ENCODE measurements around the gene LY6G5C. TPM values are rescaled to one million over a fixed set of nuclear protein-coding genes. Genes with fewer than 3 reads are reported as not detected.

The LY6G5C gene
- total RNA-seq, 1 experiment from 2014 or later, result 1.7 TPM

DNA sequence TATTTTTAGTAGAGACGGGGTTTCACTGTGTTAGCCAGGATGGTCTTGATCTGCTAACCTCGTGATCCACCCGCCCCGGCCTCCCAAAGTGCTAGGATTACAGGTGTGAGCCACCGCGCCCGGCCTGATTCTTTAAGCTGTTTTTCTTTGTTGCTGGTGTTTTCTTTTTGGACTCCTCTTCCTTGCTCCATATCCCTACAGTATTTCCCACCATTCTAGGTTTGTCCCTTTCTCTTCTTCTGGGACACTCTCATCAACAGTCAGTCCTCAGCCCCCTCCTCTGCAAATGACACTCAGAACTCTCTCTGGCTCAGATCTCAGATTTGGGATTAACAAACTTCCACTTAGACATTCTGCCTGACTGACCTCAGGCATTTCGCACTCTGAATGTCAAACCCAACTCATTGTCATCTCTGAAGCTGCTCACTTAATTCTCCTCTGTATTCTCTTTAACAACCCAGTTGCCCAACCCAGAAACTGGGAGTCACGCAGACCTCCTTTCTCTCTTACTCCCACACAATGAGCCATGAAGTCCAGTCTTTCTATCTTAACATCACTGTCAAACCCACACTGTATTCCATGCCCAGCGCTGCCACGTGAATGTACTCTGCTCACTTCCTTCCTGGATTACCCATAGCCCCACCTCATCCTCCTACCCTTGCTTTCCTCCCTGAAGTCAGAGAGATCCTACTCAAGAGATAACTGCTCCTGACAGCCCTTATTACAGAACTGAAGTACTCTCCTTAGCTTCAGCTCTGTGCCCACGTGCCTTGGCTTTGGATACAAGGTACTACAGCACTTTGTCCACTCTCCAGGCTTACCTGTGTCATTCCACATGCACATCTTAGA is 44.9 kb upstream of the LY6G5C start:
- H3K79me2 ChIP-seq (ENCODE audit: insufficient read depth, low read length), result no peaks in the 10 kb centered on the region
- ATAC-seq (no peak), DNase-seq (ENCODE audit: low read depth, low spot score) (no peak)
- no TSS peak for BruUV-seq (replicated peaks)
- ChIA-PET POLR2A (interaction anchor here (0.5 kb wide), 1 partner anchor 10 kb away, joined by 3 read pairs; no protein-coding TSS in a partner anchor), CTCF (no interaction called here), RAD21 (ENCODE audit: low non-redundant PET in 1 of 2, low total read pairs in 2 of 2, uncharacterized antibody in 2 of 2, unreplicated experiment in 2 of 2) (no interaction called here)
- no peak overlapping the region for H3K4me2 ChIP-seq (ENCODE audit: low read length)
- TF ChIP-seq JUND (IDR thresholded peaks at IDR 0.05), result no peak
- no peak for TF ChIP-seq ZFX (IDR thresholded peaks at IDR 0.05)
- no peak for TF ChIP-seq EZH2phosphoT487 (IDR thresholded peaks at IDR 0.05; ENCODE audit: borderline replicate concordance)
- no peak for TF ChIP-seq CEBPB (IDR thresholded peaks at IDR 0.05; ENCODE audit: low read depth)
- intact Hi-C loops (cut with micrococcal nuclease), result no loop called here
- H3K9me3 ChIP-seq (ENCODE audit: control insufficient read depth in 1 of 2, insufficient read depth in 1 of 2, low read depth in 1 of 2, low read length in 2 of 2), result no peaks in the 10 kb centered on the region
- no peaks in the 10 kb centered on the region for H4K20me1 ChIP-seq (ENCODE audit: insufficient read depth)
- no peak overlapping the region for H3K4me3 ChIP-seq (replicated peaks in 1 of 2; ENCODE audit: low read depth in 1 of 2, low read length in 2 of 2)
- peaks cover 6 to 29% of the 10 kb centered on the region in 2 experiments; a peak in 3 of 4 replicates for H3K4me1 ChIP-seq (ENCODE audit: control insufficient read depth in 1 of 2, insufficient read depth in 2 of 2, low read length in 2 of 2)
- no peak overlapping the region for H3K9ac ChIP-seq (ENCODE audit: low read length)
- H3K9me2 ChIP-seq (ENCODE audit: insufficient read depth), result no peaks in the 10 kb centered on the region
- H3K36me3 ChIP-seq (ENCODE audit: control insufficient read depth in 1 of 2, insufficient read depth in 2 of 2, low read length in 2 of 2), result peaks cover 3% of the 10 kb centered on the region in 2 experiments; a peak in 1 of 4 replicates
- H3K27ac ChIP-seq (ENCODE audit: low read depth, low read length), result no peak overlapping the region
- H2AFZ ChIP-seq (ENCODE audit: low read depth, low read length, poor library complexity, severe bottlenecking), result no peak overlapping the region
- H3K27me3 ChIP-seq (ENCODE audit: insufficient read depth, low read length), result no peaks in the 10 kb centered on the region

DNA sequence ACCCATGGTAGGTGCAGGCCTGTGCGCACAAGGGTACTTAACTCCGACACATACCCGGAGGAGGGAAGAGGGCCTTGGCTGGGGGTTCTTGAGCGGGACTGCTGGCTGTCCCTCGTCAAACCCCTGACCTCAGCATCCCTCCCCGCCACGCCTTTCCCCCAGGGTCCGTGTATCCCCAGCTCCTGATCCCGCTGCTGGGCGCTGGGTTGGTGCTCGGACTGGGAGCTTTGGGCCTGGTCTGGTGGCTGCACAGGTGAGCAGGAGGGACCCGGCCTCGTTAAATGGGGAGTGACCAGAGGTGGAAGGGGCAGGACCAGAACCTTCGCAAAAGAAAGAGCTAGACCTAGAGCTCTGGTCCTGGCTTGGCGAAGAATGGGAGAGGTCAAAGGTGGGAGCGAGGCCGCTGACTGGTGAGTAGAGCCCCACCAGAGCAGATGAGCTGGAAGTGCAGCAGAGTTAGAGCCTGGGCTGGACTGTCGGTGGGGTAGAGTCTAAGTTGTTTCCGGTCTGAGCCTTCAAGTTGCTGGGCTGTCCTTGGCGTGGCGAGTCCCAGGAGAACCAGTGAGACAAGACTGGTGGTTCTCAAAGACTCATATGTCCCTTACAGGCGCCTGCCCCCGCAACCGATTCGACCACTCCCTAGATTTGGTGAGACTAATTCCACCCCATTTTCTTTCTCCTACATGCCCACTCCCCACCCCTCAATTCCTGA is 43.3 kb upstream of the LY6G5C start:
- H3K4me2 ChIP-seq (ENCODE audit: low read length), result no peak overlapping the region
- H3K9ac ChIP-seq (ENCODE audit: low read length), result no peak overlapping the region
- H3K79me2 ChIP-seq (ENCODE audit: insufficient read depth, low read length), result no peaks in the 10 kb centered on the region
- POLR2A ChIA-PET, result no interaction called here
- BruUV-seq (replicated peaks), result no TSS peak
- intact Hi-C loops (cut with micrococcal nuclease), result no loop called here
- no peak overlapping the region for H3K4me3 ChIP-seq (replicated peaks in 1 of 2; ENCODE audit: low read depth in 1 of 2, low read length in 2 of 2)
- no peak overlapping the region for H3K27ac ChIP-seq (ENCODE audit: low read depth, low read length)
- CTCF ChIA-PET, result no interaction called here
- no peaks in the 10 kb centered on the region for H3K9me3 ChIP-seq (ENCODE audit: control insufficient read depth in 1 of 2, insufficient read depth in 1 of 2, low read depth in 1 of 2, low read length in 2 of 2)
- no peaks in the 10 kb centered on the region for H3K9me2 ChIP-seq (ENCODE audit: insufficient read depth)
- DNase-seq (ENCODE audit: low read depth, low spot score), result no peak
- no peak overlapping the region for H2AFZ ChIP-seq (ENCODE audit: low read depth, low read length, poor library complexity, severe bottlenecking)
- 0 out of 4 replicates have a peak, but pooled peaks cover 0 to 3% of the 10 kb centered on the region in 2 experiments for H3K36me3 ChIP-seq (ENCODE audit: control insufficient read depth in 1 of 2, insufficient read depth in 2 of 2, low read length in 2 of 2)
- H3K27me3 ChIP-seq (ENCODE audit: insufficient read depth, low read length), result no peaks in the 10 kb centered on the region
- no peaks in the 10 kb centered on the region for H4K20me1 ChIP-seq (ENCODE audit: insufficient read depth)
- RAD21 ChIA-PET (ENCODE audit: low non-redundant PET in 1 of 2, low total read pairs in 2 of 2, uncharacterized antibody in 2 of 2, unreplicated experiment in 2 of 2), result no interaction called here
- no peak for ATAC-seq
- peaks cover 10 to 27% of the 10 kb centered on the region in 2 experiments for H3K4me1 ChIP-seq (ENCODE audit: control insufficient read depth in 1 of 2, insufficient read depth in 2 of 2, low read length in 2 of 2)
- TF ChIP-seq, protein P1, sequence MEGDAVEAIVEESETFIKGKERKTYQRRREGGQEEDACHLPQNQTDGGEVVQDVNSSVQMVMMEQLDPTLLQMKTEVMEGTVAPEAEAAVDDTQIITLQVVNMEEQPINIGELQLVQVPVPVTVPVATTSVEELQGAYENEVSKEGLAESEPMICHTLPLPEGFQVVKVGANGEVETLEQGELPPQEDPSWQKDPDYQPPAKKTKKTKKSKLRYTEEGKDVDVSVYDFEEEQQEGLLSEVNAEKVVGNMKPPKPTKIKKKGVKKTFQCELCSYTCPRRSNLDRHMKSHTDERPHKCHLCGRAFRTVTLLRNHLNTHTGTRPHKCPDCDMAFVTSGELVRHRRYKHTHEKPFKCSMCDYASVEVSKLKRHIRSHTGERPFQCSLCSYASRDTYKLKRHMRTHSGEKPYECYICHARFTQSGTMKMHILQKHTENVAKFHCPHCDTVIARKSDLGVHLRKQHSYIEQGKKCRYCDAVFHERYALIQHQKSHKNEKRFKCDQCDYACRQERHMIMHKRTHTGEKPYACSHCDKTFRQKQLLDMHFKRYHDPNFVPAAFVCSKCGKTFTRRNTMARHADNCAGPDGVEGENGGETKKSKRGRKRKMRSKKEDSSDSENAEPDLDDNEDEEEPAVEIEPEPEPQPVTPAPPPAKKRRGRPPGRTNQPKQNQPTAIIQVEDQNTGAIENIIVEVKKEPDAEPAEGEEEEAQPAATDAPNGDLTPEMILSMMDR (IDR thresholded peaks at IDR 0.05 in 2 of 3, conservative IDR thresholded peaks at IDR 0.05 in 1 of 3; ENCODE audit: borderline replicate concordance in 1 of 3, insufficient read depth in 1 of 3, low read depth in 2 of 3, low read length in 2 of 3), result no peak
- TF ChIP-seq CBX3 (IDR thresholded peaks at IDR 0.05; ENCODE audit: low read depth), result no peak
- TF ChIP-seq, protein P2, sequence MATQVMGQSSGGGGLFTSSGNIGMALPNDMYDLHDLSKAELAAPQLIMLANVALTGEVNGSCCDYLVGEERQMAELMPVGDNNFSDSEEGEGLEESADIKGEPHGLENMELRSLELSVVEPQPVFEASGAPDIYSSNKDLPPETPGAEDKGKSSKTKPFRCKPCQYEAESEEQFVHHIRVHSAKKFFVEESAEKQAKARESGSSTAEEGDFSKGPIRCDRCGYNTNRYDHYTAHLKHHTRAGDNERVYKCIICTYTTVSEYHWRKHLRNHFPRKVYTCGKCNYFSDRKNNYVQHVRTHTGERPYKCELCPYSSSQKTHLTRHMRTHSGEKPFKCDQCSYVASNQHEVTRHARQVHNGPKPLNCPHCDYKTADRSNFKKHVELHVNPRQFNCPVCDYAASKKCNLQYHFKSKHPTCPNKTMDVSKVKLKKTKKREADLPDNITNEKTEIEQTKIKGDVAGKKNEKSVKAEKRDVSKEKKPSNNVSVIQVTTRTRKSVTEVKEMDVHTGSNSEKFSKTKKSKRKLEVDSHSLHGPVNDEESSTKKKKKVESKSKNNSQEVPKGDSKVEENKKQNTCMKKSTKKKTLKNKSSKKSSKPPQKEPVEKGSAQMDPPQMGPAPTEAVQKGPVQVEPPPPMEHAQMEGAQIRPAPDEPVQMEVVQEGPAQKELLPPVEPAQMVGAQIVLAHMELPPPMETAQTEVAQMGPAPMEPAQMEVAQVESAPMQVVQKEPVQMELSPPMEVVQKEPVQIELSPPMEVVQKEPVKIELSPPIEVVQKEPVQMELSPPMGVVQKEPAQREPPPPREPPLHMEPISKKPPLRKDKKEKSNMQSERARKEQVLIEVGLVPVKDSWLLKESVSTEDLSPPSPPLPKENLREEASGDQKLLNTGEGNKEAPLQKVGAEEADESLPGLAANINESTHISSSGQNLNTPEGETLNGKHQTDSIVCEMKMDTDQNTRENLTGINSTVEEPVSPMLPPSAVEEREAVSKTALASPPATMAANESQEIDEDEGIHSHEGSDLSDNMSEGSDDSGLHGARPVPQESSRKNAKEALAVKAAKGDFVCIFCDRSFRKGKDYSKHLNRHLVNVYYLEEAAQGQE (IDR thresholded peaks at IDR 0.05; ENCODE audit: low read depth), result no peak
- no peak for TF ChIP-seq EGR1 (IDR thresholded peaks at IDR 0.05; ENCODE audit: low read depth)
- no peak for TF ChIP-seq EZH2phosphoT487 (IDR thresholded peaks at IDR 0.05; ENCODE audit: borderline replicate concordance)
- no peak for TF ChIP-seq ZFX (IDR thresholded peaks at IDR 0.05)
- TF ChIP-seq RAD21 (IDR thresholded peaks at IDR 0.05; ENCODE audit: low read depth), result no peak
- TF ChIP-seq, protein P3, sequence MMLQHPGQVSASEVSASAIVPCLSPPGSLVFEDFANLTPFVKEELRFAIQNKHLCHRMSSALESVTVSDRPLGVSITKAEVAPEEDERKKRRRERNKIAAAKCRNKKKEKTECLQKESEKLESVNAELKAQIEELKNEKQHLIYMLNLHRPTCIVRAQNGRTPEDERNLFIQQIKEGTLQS (IDR thresholded peaks at IDR 0.05), result no peak
- no peak for TF ChIP-seq ELF1 (IDR thresholded peaks at IDR 0.05; ENCODE audit: borderline replicate concordance, low read depth)
- TF ChIP-seq SRF (IDR thresholded peaks at IDR 0.05; ENCODE audit: low read depth), result no peak
- TF ChIP-seq SIN3A (IDR thresholded peaks at IDR 0.05; ENCODE audit: low read depth), result no peak
